Measurements from ENCODE around the gene SPAG16. TPM values are rescaled to one million over a fixed set of nuclear protein-coding genes. Genes with fewer than 3 reads are reported as not detected.

SPAG16 gene
- total RNA-seq, 1 experiment from 2014 or later: 16.0 TPM

DNA sequence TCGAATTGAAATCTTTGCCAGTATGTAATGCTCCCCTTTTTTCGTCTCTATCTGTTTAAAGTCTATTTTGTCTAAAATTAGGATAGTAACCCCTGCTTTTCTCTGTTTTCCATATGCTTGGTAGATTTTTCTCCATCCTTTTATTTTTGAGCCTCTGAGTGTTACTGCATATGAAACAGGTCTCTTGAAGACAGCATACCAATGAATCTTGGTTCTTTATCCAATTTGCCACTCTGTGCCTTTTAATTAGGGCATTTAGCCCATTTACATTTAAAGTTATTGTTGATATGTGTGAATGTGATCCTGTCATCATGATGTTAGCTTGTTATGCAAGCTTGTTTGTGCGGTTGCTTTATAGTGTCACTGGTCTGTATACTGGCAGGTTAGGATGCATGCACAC is 635.8 kb downstream of the SPAG16 start:
- ATAC-seq (no peak), DNase-seq (ENCODE audit: low spot score) (no peak)
- ChIA-PET POLR2A (no interaction called here), CTCF (no interaction called here)
- no peak overlapping the region for H3K4me3 Mint-ChIP-seq
- H3K9me3 Mint-ChIP-seq: peaks cover 78% of the 10 kb centered on the region
- H3K36me3 Mint-ChIP-seq: peaks cover 52% of the 10 kb centered on the region
- no peak overlapping the region for H3K27ac Mint-ChIP-seq
- TF ChIP-seq ZNF317 (CRISPR knock-in tag; IDR thresholded peaks at IDR 0.05; ENCODE audit: borderline replicate concordance, low read depth): no peak
- TF ChIP-seq ZNF416 (CRISPR knock-in tag; IDR thresholded peaks at IDR 0.05): no peak
- TF ChIP-seq ZNF671 (CRISPR knock-in tag; IDR thresholded peaks at IDR 0.05): no peak
- TF ChIP-seq, protein P1, sequence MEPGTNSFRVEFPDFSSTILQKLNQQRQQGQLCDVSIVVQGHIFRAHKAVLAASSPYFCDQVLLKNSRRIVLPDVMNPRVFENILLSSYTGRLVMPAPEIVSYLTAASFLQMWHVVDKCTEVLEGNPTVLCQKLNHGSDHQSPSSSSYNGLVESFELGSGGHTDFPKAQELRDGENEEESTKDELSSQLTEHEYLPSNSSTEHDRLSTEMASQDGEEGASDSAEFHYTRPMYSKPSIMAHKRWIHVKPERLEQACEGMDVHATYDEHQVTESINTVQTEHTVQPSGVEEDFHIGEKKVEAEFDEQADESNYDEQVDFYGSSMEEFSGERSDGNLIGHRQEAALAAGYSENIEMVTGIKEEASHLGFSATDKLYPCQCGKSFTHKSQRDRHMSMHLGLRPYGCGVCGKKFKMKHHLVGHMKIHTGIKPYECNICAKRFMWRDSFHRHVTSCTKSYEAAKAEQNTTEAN (CRISPR knock-in tag; IDR thresholded peaks at IDR 0.05): no peak
- TF ChIP-seq, protein P2, sequence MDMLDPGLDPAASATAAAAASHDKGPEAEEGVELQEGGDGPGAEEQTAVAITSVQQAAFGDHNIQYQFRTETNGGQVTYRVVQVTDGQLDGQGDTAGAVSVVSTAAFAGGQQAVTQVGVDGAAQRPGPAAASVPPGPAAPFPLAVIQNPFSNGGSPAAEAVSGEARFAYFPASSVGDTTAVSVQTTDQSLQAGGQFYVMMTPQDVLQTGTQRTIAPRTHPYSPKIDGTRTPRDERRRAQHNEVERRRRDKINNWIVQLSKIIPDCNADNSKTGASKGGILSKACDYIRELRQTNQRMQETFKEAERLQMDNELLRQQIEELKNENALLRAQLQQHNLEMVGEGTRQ (CRISPR knock-in tag; IDR thresholded peaks at IDR 0.05): no peak
- no peak for TF ChIP-seq MYBL2 (CRISPR knock-in tag; IDR thresholded peaks at IDR 0.05)
- TF ChIP-seq NFYB (CRISPR knock-in tag; conservative IDR thresholded peaks at IDR 0.05; ENCODE audit: low read depth): no peak
- TF ChIP-seq OVOL2 (CRISPR knock-in tag; IDR thresholded peaks at IDR 0.05; ENCODE audit: borderline replicate concordance): no peak
- no peak for TF ChIP-seq FOXP1 (CRISPR knock-in tag; IDR thresholded peaks at IDR 0.05; ENCODE audit: borderline replicate concordance)
- TF ChIP-seq IRF2 (CRISPR knock-in tag; IDR thresholded peaks at IDR 0.05; ENCODE audit: borderline replicate concordance, low read depth): no peak
- TF ChIP-seq KAT7 (CRISPR knock-in tag; IDR thresholded peaks at IDR 0.05; ENCODE audit: borderline replicate concordance): no peak
- no peak for TF ChIP-seq ZNF219 (CRISPR knock-in tag; IDR thresholded peaks at IDR 0.05; ENCODE audit: borderline replicate concordance)
- no peak for TF ChIP-seq GABPB1 (CRISPR knock-in tag; IDR thresholded peaks at IDR 0.05)
- TF ChIP-seq, protein P3, sequence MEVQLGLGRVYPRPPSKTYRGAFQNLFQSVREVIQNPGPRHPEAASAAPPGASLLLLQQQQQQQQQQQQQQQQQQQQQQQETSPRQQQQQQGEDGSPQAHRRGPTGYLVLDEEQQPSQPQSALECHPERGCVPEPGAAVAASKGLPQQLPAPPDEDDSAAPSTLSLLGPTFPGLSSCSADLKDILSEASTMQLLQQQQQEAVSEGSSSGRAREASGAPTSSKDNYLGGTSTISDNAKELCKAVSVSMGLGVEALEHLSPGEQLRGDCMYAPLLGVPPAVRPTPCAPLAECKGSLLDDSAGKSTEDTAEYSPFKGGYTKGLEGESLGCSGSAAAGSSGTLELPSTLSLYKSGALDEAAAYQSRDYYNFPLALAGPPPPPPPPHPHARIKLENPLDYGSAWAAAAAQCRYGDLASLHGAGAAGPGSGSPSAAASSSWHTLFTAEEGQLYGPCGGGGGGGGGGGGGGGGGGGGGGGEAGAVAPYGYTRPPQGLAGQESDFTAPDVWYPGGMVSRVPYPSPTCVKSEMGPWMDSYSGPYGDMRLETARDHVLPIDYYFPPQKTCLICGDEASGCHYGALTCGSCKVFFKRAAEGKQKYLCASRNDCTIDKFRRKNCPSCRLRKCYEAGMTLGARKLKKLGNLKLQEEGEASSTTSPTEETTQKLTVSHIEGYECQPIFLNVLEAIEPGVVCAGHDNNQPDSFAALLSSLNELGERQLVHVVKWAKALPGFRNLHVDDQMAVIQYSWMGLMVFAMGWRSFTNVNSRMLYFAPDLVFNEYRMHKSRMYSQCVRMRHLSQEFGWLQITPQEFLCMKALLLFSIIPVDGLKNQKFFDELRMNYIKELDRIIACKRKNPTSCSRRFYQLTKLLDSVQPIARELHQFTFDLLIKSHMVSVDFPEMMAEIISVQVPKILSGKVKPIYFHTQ (CRISPR knock-in tag; IDR thresholded peaks at IDR 0.05): no peak
- no peak for TF ChIP-seq FOXK1 (CRISPR knock-in tag; IDR thresholded peaks at IDR 0.05)
- no peaks in the 10 kb centered on the region; the same call in 1 of the 2 replicates for H3K27me3 Mint-ChIP-seq (ENCODE audit: low read depth)
- H3K4me1 Mint-ChIP-seq: no peaks in the 10 kb centered on the region

DNA sequence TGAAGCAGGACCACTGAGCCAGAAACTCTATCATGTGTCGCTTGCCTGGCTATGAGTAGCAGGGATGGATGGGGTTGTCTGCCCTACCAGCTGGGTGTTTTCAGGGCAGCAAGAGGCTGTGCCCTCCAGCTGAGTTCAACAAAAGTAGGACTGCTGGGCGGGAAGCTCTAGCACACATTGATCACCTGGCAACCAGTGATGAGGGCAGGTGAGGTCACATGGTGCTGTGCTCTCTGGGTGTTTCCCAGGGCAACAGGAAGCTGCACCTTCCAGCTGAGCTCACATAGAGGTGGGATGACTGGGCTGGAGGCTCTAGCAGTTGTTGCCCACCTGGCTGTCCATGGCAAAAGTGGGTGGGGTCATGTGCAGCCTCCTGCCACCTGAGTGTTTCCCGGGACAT is 639.3 kb downstream of the SPAG16 start:
- ChIA-PET CTCF (no interaction called here), POLR2A (no interaction called here)
- Mint-ChIP-seq H3K9me3 (peaks cover 45% of the 10 kb centered on the region), H3K4me1 (no peaks in the 10 kb centered on the region), H3K27me3 (ENCODE audit: low read depth) (no peaks in the 10 kb centered on the region; the same call in 1 of the 2 replicates), H3K27ac (no peak overlapping the region), H3K36me3 (peaks cover 40% of the 10 kb centered on the region), H3K4me3 (no peak overlapping the region)
- ATAC-seq (peak; percentile 41; the same call in 1 of the 2 replicates), DNase-seq (ENCODE audit: low spot score) (no peak)
- TF ChIP-seq, protein P4, sequence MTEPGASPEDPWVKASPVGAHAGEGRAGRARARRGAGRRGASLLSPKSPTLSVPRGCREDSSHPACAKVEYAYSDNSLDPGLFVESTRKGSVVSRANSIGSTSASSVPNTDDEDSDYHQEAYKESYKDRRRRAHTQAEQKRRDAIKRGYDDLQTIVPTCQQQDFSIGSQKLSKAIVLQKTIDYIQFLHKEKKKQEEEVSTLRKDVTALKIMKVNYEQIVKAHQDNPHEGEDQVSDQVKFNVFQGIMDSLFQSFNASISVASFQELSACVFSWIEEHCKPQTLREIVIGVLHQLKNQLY (CRISPR knock-in tag; IDR thresholded peaks at IDR 0.05): no peak
- TF ChIP-seq, protein P2 (CRISPR knock-in tag; IDR thresholded peaks at IDR 0.05): peak; percentile 45; the same call in 1 of the 2 replicates

DNA sequence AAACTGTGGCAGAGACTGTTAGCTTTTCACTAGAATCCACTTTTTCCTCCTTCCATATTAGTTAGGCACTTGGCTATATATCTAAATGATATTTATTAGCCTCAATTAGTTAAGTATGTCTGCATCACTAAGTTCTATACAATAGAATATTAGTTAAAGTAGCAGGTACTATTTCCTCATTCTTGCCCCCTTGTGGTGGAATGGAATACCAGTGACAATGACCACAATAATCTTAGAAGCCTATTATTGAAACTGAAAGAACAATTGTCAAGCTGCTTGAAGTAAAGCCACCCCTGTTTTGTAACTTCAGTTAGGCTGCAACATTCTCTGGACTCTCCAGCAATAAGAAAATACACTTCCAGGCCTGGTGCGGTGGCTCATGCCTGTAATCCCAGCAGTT is 650.3 kb downstream of the SPAG16 start:
- Mint-ChIP-seq H3K4me1 (peaks cover 2% of the 10 kb centered on the region; the same call in 1 of the 2 replicates), H3K36me3 (peaks cover 5% of the 10 kb centered on the region; the same call in 1 of the 2 replicates), H3K9me3 (peaks cover 11% of the 10 kb centered on the region), H3K27ac (no peak overlapping the region), H3K27me3 (ENCODE audit: low read depth) (no peaks in the 10 kb centered on the region; the same call in 1 of the 2 replicates), H3K4me3 (no peak overlapping the region)
- DNase-seq (ENCODE audit: low spot score) (no peak), ATAC-seq (peak; percentile 34)
- TF ChIP-seq SOX15 (CRISPR knock-in tag; IDR thresholded peaks at IDR 0.05): no peak
- TF ChIP-seq, protein P5, sequence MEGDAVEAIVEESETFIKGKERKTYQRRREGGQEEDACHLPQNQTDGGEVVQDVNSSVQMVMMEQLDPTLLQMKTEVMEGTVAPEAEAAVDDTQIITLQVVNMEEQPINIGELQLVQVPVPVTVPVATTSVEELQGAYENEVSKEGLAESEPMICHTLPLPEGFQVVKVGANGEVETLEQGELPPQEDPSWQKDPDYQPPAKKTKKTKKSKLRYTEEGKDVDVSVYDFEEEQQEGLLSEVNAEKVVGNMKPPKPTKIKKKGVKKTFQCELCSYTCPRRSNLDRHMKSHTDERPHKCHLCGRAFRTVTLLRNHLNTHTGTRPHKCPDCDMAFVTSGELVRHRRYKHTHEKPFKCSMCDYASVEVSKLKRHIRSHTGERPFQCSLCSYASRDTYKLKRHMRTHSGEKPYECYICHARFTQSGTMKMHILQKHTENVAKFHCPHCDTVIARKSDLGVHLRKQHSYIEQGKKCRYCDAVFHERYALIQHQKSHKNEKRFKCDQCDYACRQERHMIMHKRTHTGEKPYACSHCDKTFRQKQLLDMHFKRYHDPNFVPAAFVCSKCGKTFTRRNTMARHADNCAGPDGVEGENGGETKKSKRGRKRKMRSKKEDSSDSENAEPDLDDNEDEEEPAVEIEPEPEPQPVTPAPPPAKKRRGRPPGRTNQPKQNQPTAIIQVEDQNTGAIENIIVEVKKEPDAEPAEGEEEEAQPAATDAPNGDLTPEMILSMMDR (IDR thresholded peaks at IDR 0.05): peak; percentile 45
- ChIA-PET CTCF (no interaction called here), POLR2A (no interaction called here)
